Keratinocyte (primary cell): ENCODE results near the gene SLC2A5. TPM values are rescaled to one million over a fixed set of nuclear protein-coding genes. Genes with fewer than 3 reads are reported as not detected.

Experiments
- DNase-seq: peaks from one replicate; pipeline ENCODE4 v3.0.0-alpha.2; 2011; ENCODE audit warnings: low read depth, missing footprints, low spot score
- FAIRE-seq: peaks from 2 replicates; lab custom pipeline; 2011; peaks lifted over from hg19 to GRCh38; lab: Jason Lieb, UNC
- H2AFZ ChIP-seq: 2 replicates; pipeline ENCODE4 v1.6.0; 2012; ENCODE audit warnings: low read length, control low read depth, inconsistent platforms; ENCODE audit not compliant: control insufficient read depth
- H3K27ac ChIP-seq: 2 replicates; pipeline ENCODE4 v1.5.1; 2011; ENCODE audit warnings: low read length; ENCODE audit not compliant: control insufficient read depth, insufficient read depth
- H3K27me3 ChIP-seq: 3 replicates; pipeline ENCODE4 v1.6.0; 2011; ENCODE audit warnings: low read length; ENCODE audit not compliant: control insufficient read depth, insufficient read depth; ENCODE audit errors: extremely low read depth
- H3K36me3 ChIP-seq, 2 experiments: 2 replicates in 1 of 2; 3 replicates in 1 of 2; pipeline ENCODE4 v1.5.1; 2011; ENCODE audit warnings: low read length in 2 of 2, mild to moderate bottlenecking in 1 of 2; ENCODE audit not compliant: control insufficient read depth in 2 of 2, insufficient read depth in 2 of 2; ENCODE audit errors: extremely low read depth in 1 of 2
- H3K4me1 ChIP-seq: 3 replicates; pipeline ENCODE4 v1.5.1; 2011; ENCODE audit warnings: low read length; ENCODE audit not compliant: control insufficient read depth, insufficient read depth; ENCODE audit errors: extremely low read depth
- H3K4me2 ChIP-seq: 3 replicates; pipeline ENCODE4 v1.6.0; 2011; ENCODE audit warnings: low read depth, low read length; ENCODE audit not compliant: control insufficient read depth, insufficient read depth; ENCODE audit errors: extremely low read depth
- H3K4me3 ChIP-seq, 3 experiments: fragments of 200-600 bp in 1 of 3; sonication (generic) in 1 of 3; 2 replicates in 2 of 3; 3 replicates in 1 of 3; pipeline ENCODE4 v1.5.1; 2011 to 2016; ENCODE audit warnings: low read length in 3 of 3, mild to moderate bottlenecking in 3 of 3, control low read depth in 2 of 3, inconsistent platforms in 1 of 3, low read depth in 1 of 3, mixed read lengths in 1 of 3, mixed run types in 1 of 3, moderate library complexity in 1 of 3; ENCODE audit not compliant: control insufficient read depth in 2 of 3, insufficient read depth in 2 of 3; ENCODE audit errors: extremely low read depth in 1 of 3
- H3K79me2 ChIP-seq: 2 replicates; pipeline ENCODE4 v1.6.0; 2012; ENCODE audit warnings: low read length; ENCODE audit not compliant: control insufficient read depth, insufficient read depth
- H3K9ac ChIP-seq: 3 replicates; pipeline ENCODE4 v1.6.0; 2011; ENCODE audit warnings: low read length; ENCODE audit not compliant: control insufficient read depth, insufficient read depth; ENCODE audit errors: extremely low read depth
- H3K9me1 ChIP-seq: 3 replicates; pipeline ENCODE4 v1.6.0; 2011; ENCODE audit warnings: low read length; ENCODE audit not compliant: control insufficient read depth, insufficient read depth; ENCODE audit errors: extremely low read depth
- H3K9me3 ChIP-seq: 2 replicates; pipeline ENCODE4 v1.5.1; 2012; ENCODE audit warnings: low read depth, low read length; ENCODE audit not compliant: control insufficient read depth
- H4K20me1 ChIP-seq: 3 replicates; pipeline ENCODE4 v1.6.0; 2011; ENCODE audit warnings: low read length; ENCODE audit not compliant: control insufficient read depth, insufficient read depth; ENCODE audit errors: extremely low read depth
- EZH2 ChIP-seq: IDR thresholded peaks from one replicate; pipeline ENCODE4 v1.6.1; 2012; ENCODE audit warnings: inconsistent platforms, mild to moderate bottlenecking, low read length, moderate library complexity
- dilution Hi-C: fragments of 300-500 bp; cut with MboI; formaldehyde crosslinking; loops from one replicate; pipeline ENCODE4 v1.7.0; 2020; ENCODE audit warnings: low sequenced_read_pairs; ENCODE audit not compliant: extremely low pct_ligation_motif_present
- polyA plus RNA-seq, 5 experiments: library from polyadenylated mRNA; depleted of rRNA in 3 of 5; stranded (reverse) in 3 of 5; stranded (forward) in 1 of 5; unstranded in 1 of 5; fragments of >200 nt; gene quantifications; 1 replicate in 1 of 5; 2 replicates in 3 of 5; 3 replicates in 1 of 5; pipeline versions ENCODE4 v1.2.1 to v1.2.3, GENCODE V29; 2011 to 2012; ENCODE audit warnings: missing spikeins in 2 of 5, low read depth in 1 of 5, low replicate concordance in 1 of 5
- TF ChIP-seq, protein P1 (sequence below), 3 experiments: IDR thresholded peaks in 1 of 3; conservative IDR thresholded peaks in 1 of 3; optimal IDR thresholded peaks in 1 of 3; 2 replicates in 2 of 3; 3 replicates in 1 of 3; pipeline versions ENCODE3 to v1.5.1; 2011; ENCODE audit warnings: low read length in 3 of 3, mild to moderate bottlenecking in 3 of 3, moderate library complexity in 2 of 3, control low read depth in 1 of 3, inconsistent platforms in 1 of 3; ENCODE audit not compliant: insufficient read depth in 2 of 3; ENCODE audit errors: extremely low read depth in 1 of 3

Gene SLC2A5
- polyA plus RNA-seq, 1 donor (not counting 4 experiments of a cell fraction or from before 2014, with no cell fraction given), result 0.77 TPM

DNA sequence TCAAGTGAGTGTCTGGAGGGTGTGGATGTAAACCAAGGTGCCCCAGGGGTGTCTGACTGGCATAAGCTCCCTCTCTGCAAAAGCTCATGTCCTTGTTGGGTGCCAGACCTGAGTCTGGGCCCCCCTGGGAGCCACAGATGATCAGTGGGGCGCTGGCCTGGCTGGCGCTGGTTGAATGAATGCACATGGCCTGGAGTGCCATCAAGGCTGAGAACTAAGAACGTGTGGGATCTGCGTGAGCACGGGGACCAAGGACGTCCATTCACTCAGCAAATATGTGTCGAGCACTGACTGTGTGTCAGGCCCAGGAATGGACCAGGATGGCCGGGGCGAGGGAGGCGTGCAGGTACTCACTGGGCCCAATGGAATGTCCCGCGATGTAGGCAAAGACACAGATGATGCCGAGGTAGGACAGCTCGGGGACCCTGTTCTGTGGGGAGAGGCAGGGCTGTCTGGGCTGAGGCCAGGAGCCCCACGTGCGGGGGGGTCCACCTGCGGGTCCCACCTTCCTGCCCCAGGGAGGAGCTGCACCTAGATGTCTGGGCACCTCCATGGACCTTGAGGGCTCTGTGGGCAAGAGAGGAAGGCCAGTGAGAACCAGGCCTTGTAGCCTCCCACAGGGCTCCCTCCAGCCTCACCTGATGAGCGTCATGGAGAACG is 62.3 kb downstream of the SLC2A5 start:
- H3K4me1 ChIP-seq, result no peaks in the 10 kb centered on the region
- FAIRE-seq, result no peak
- DNase-seq, result no peak
- no peaks in the 10 kb centered on the region for H3K9me1 ChIP-seq
- no peaks in the 10 kb centered on the region for H4K20me1 ChIP-seq
- H3K27me3 ChIP-seq, result no peaks in the 10 kb centered on the region
- H3K4me2 ChIP-seq, result no peak overlapping the region
- no peak overlapping the region for H3K4me3 ChIP-seq
- no peak overlapping the region for H2AFZ ChIP-seq
- TF ChIP-seq EZH2, result no peak
- TF ChIP-seq, protein P1, sequence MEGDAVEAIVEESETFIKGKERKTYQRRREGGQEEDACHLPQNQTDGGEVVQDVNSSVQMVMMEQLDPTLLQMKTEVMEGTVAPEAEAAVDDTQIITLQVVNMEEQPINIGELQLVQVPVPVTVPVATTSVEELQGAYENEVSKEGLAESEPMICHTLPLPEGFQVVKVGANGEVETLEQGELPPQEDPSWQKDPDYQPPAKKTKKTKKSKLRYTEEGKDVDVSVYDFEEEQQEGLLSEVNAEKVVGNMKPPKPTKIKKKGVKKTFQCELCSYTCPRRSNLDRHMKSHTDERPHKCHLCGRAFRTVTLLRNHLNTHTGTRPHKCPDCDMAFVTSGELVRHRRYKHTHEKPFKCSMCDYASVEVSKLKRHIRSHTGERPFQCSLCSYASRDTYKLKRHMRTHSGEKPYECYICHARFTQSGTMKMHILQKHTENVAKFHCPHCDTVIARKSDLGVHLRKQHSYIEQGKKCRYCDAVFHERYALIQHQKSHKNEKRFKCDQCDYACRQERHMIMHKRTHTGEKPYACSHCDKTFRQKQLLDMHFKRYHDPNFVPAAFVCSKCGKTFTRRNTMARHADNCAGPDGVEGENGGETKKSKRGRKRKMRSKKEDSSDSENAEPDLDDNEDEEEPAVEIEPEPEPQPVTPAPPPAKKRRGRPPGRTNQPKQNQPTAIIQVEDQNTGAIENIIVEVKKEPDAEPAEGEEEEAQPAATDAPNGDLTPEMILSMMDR (optimal IDR thresholded peaks at IDR 0.05 in 1 of 3, IDR thresholded peaks at IDR 0.05 in 1 of 3, conservative IDR thresholded peaks at IDR 0.05 in 1 of 3; ENCODE audit: extremely low read depth in 1 of 3, insufficient read depth in 2 of 3, low read length in 3 of 3), result no peak
- H3K79me2 ChIP-seq, result no peaks in the 10 kb centered on the region
- no peaks in the 10 kb centered on the region for H3K9me3 ChIP-seq
- dilution Hi-C loops, result no loop called here
- H3K9ac ChIP-seq, result no peak overlapping the region
- H3K27ac ChIP-seq, result no peak overlapping the region
- H3K36me3 ChIP-seq, result no peaks in the 10 kb centered on the region

DNA sequence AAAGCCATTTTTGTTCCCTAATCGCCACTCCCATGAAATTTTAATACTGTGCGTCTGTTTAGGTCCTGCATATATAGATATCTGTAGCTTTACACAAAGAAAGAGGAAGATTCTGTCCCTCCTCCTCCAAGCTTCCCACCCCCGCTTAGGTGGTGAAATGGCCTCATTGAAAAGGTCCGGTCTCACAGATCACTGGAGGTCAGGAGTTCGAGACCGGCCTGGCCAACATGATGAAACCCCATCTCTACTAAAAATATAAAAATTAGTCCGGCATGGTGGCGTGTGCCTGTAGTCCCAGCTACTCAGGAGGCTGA is 64.1 kb downstream of the SLC2A5 start:
- FAIRE-seq (no peak), DNase-seq (no peak)
- Histone ChIP-seq H3K4me3 (no peak overlapping the region), H3K9ac (no peak overlapping the region), H4K20me1 (no peaks in the 10 kb centered on the region), H3K9me3 (no peaks in the 10 kb centered on the region), H3K27ac (no peak overlapping the region), H3K79me2 (no peaks in the 10 kb centered on the region), H2AFZ (no peak overlapping the region), H3K27me3 (no peaks in the 10 kb centered on the region), H3K4me2 (no peak overlapping the region), H3K36me3 (no peaks in the 10 kb centered on the region), H3K9me1 (no peaks in the 10 kb centered on the region), H3K4me1 (no peaks in the 10 kb centered on the region)
- dilution Hi-C loops, result no loop called here
- no peak for TF ChIP-seq EZH2
- TF ChIP-seq, protein P1 (optimal IDR thresholded peaks at IDR 0.05 in 1 of 3, IDR thresholded peaks at IDR 0.05 in 1 of 3, conservative IDR thresholded peaks at IDR 0.05 in 1 of 3; ENCODE audit: extremely low read depth in 1 of 3, insufficient read depth in 2 of 3, low read length in 3 of 3), result no peak
